ENCODE data around the gene P2RY6.

GRCh38 chr11:73314117-73314961 is 42.2 kb downstream of the P2RY6 start:
- TF ChIP-seq GATA3 (IDR thresholded peaks at IDR 0.05; ENCODE audit: low read depth, low read length) (no peak), GATA2 (IDR thresholded peaks at IDR 0.05; ENCODE audit: low read depth, low read length) (no peak)

Data from SH-SY5Y (cell line).